ENCODE results near the gene XPR1.

Gene XPR1

GRCh38 chr1:180732866-180733265 lies 101.0 kb downstream of the XPR1 start:
- Histone ChIP-seq H3K9me3 (peaks cover 4 to 43% (median 9%) of the 10 kb centered on the region in 3 donors), H3K27ac (no peak overlapping the region), H3K4me3 (no peak overlapping the region), H3K27me3 (no peaks in the 10 kb centered on the region), H3K36me3 (no peaks in the 10 kb centered on the region), H3K4me1 (no peaks in the 10 kb centered on the region)
- DNase-seq = no peak
- intact Hi-C loops (cut with DNase I; ENCODE audit: low total_unique reads) = no loop called here
- no peak for TF ChIP-seq CTCF (IDR thresholded peaks at IDR 0.05)

GRCh38 chr1:180734366-180734765 lies 102.5 kb downstream of the XPR1 start:
- intact Hi-C loops (cut with DNase I; ENCODE audit: low total_unique reads) = no loop called here
- Histone ChIP-seq H3K27me3 (no peaks in the 10 kb centered on the region), H3K9me3 (peaks cover 4 to 36% (median 9%) of the 10 kb centered on the region in 3 donors), H3K27ac (no peak overlapping the region), H3K4me1 (no peaks in the 10 kb centered on the region), H3K36me3 (no peaks in the 10 kb centered on the region), H3K4me3 (no peak overlapping the region)
- no peak for DNase-seq
- no peak for TF ChIP-seq CTCF (IDR thresholded peaks at IDR 0.05)

- Histone ChIP-seq H3K4me3 (no peak overlapping the region), H3K9me3 (peaks cover 0 to 34% (median 0%) of the 10 kb centered on the region in 3 donors), H3K27me3 (no peaks in the 10 kb centered on the region), H3K27ac (no peak overlapping the region), H3K4me1 (no peaks in the 10 kb centered on the region), H3K36me3 (peaks cover 0 to 7% (median 5%) of the 10 kb centered on the region in 3 donors)
- intact Hi-C loops (cut with DNase I; ENCODE audit: low total_unique reads) = no loop called here
- no peak for TF ChIP-seq CTCF (IDR thresholded peaks at IDR 0.05)
- DNase-seq = no peak
These were observed 110.8 kb downstream of the XPR1 start for GRCh38 chr1:180742663-180743062.

GRCh38 chr1:180743868-180744267 lies 112.0 kb downstream of the XPR1 start:
- intact Hi-C loops (cut with DNase I; ENCODE audit: low total_unique reads) = no loop called here
- H3K36me3 ChIP-seq = peaks cover 0 to 7% (median 5%) of the 10 kb centered on the region in 3 donors
- no peak for DNase-seq
- no peak for TF ChIP-seq CTCF (IDR thresholded peaks at IDR 0.05)
- H3K27ac ChIP-seq = no peak overlapping the region
- no peaks in the 10 kb centered on the region for H3K27me3 ChIP-seq
- H3K4me3 ChIP-seq = no peak overlapping the region
- no peaks in the 10 kb centered on the region for H3K4me1 ChIP-seq
- H3K9me3 ChIP-seq = peaks cover 0 to 34% (median 0%) of the 10 kb centered on the region in 3 donors

- H3K9me3 ChIP-seq = peaks cover 0 to 34% (median 0%) of the 10 kb centered on the region in 3 donors
These were observed 113.3 kb downstream of the XPR1 start for GRCh38 chr1:180745098-180745497.

More at GRCh38 chr1:180745098-180745497, 113.3 kb downstream of the XPR1 start:
- Histone ChIP-seq H3K36me3 (peaks cover 0 to 7% (median 5%) of the 10 kb centered on the region in 3 donors), H3K4me3 (no peak overlapping the region), H3K4me1 (no peaks in the 10 kb centered on the region), H3K27ac (no peak overlapping the region), H3K27me3 (no peaks in the 10 kb centered on the region)
- intact Hi-C loops (cut with DNase I; ENCODE audit: low total_unique reads) = no loop called here
- DNase-seq = no peak
- no peak for TF ChIP-seq CTCF (IDR thresholded peaks at IDR 0.05)
